NT2/D1 (cell line): Measurements from ENCODE around the gene CCNG2.

Source experiments
- SUZ12 ChIP-seq: IDR thresholded peaks from 2 replicates; pipeline ENCODE4 v1.6.1; 2011; ENCODE audit not compliant: insufficient read length, insufficient read depth; ENCODE audit errors: extremely low read depth
- YY1 ChIP-seq: IDR thresholded peaks from 2 replicates; pipeline ENCODE4 v1.6.1; 2011; ENCODE audit not compliant: insufficient read length, insufficient read depth

- TF ChIP-seq YY1 (no peak), SUZ12 (no peak)
These were observed 33.0 kb downstream of the CCNG2 start for GRCh38 chr4:77190053-77190452.
